ENCODE measurements around the gene CACNB2.

DNA sequence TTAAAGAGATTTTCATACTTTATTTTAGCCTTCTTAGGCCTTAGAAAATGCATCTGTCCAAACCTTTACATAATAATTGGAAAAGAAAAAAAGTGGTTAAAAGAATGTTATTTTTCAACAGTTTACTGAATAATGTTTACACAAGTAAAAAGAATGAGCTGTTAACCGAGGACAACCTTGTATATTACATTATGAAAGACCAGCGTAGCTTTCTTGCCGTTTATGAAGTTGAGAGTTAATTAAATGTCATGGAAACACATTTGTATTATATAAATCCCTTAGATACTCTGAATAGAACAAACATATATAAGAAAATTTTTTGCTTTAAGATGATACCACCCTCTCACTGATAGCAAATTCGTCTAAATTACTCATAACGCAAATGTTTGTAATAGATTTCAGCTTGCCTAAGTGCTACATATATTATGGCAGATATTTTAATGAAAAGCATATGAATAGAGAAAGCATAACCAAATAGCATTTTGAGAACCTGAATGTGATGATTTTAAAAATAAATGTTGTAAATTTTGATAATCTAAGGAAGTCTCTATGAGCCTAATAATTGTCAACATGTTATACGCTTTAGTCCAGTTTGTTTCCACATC is 9.1 kb downstream of the CACNB2 start:
- TF ChIP-seq, protein P1, sequence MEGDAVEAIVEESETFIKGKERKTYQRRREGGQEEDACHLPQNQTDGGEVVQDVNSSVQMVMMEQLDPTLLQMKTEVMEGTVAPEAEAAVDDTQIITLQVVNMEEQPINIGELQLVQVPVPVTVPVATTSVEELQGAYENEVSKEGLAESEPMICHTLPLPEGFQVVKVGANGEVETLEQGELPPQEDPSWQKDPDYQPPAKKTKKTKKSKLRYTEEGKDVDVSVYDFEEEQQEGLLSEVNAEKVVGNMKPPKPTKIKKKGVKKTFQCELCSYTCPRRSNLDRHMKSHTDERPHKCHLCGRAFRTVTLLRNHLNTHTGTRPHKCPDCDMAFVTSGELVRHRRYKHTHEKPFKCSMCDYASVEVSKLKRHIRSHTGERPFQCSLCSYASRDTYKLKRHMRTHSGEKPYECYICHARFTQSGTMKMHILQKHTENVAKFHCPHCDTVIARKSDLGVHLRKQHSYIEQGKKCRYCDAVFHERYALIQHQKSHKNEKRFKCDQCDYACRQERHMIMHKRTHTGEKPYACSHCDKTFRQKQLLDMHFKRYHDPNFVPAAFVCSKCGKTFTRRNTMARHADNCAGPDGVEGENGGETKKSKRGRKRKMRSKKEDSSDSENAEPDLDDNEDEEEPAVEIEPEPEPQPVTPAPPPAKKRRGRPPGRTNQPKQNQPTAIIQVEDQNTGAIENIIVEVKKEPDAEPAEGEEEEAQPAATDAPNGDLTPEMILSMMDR (IDR thresholded peaks at IDR 0.05; ENCODE audit: poor library complexity), result no peak
- no peak for TF ChIP-seq EZH2phosphoT487 (IDR thresholded peaks at IDR 0.05; ENCODE audit: low read depth, severe bottlenecking, unreplicated experiment)
- TF ChIP-seq EZH2 (IDR thresholded peaks at IDR 0.05; ENCODE audit: borderline replicate concordance), result no peak

Measured in hepatocyte (in vitro differentiated cells).